Panc1 (cell line): ENCODE results near the gene MCEE. TPM values are rescaled to one million over a fixed set of nuclear protein-coding genes. Genes with fewer than 3 reads are reported as not detected.

Experiments used
- ATAC-seq: fragments of 200-7000 bp; cut with Tn5 transposase; 2 replicates; pipeline ENCODE4 v1.9.1; 2020; ENCODE audit warnings: mild to moderate bottlenecking, moderate library complexity
- BruUV-seq: library from RNA; stranded (reverse); fragments of 400-500 nt; replicated peaks from 2 replicates; lab custom pipeline; 2021; lab: Mats Ljungman, UMichigan
- CTCF ChIA-PET: fragments of 300-600 bp; sonication (Branson Sonifier 250); formaldehyde crosslinking; loops from one replicate; lab custom pipeline; 2022; ENCODE audit warnings: antibody characterized with exemption; lab: Charles Lee
- POLR2A ChIA-PET: fragments of 300-600 bp; sonication (Branson Sonifier 250); formaldehyde crosslinking; loops from one replicate; lab custom pipeline; 2022; ENCODE audit warnings: antibody characterized with exemption; lab: Charles Lee
- DNase-seq: peaks from one replicate; pipeline ENCODE4 v3.0.0-alpha.2; 2010; ENCODE audit warnings: low read depth, low spot score
- H3K27ac ChIP-seq: 2 replicates; pipeline ENCODE4 v1.5.1; 2011; ENCODE audit warnings: mild to moderate bottlenecking, low read length, inconsistent platforms
- H3K27me3 ChIP-seq: fragments of 200-500 bp; sonication (Bioruptor generic); 2 replicates; pipeline ENCODE4 v1.6.0; 2014; ENCODE audit warnings: low read length, inconsistent platforms; ENCODE audit not compliant: control insufficient read depth, insufficient read depth
- H3K36me3 ChIP-seq: fragments of 200-500 bp; sonication (Bioruptor generic); 2 replicates; pipeline ENCODE4 v1.5.1; 2014; ENCODE audit warnings: inconsistent platforms, mild to moderate bottlenecking, low read length, moderate library complexity; ENCODE audit not compliant: control insufficient read depth, insufficient read depth
- H3K4me1 ChIP-seq: 2 replicates; pipeline ENCODE4 v1.5.1; 2011; ENCODE audit warnings: inconsistent platforms, mild to moderate bottlenecking, low read length, moderate library complexity; ENCODE audit not compliant: control insufficient read depth, insufficient read depth
- H3K4me3 ChIP-seq, 2 experiments: 2 replicates each; pipeline ENCODE4 v1.5.1; 2011 to 2012; ENCODE audit warnings: low read depth in 2 of 2, low read length in 2 of 2, mild to moderate bottlenecking in 2 of 2, inconsistent platforms in 1 of 2, moderate library complexity in 1 of 2
- H3K9me3 ChIP-seq: fragments of 200-500 bp; sonication (Bioruptor generic); 2 replicates; pipeline ENCODE4 v1.5.1; 2014; ENCODE audit warnings: low read depth, mild to moderate bottlenecking, inconsistent platforms, low read length, moderate library complexity; ENCODE audit not compliant: control insufficient read depth, insufficient read depth
- CTCF ChIP-seq: fragments of 450-650 bp; IDR thresholded peaks from 2 replicates; pipeline ENCODE4 v1.5.1; 2017; ENCODE audit warnings: mild to moderate bottlenecking
- POLR2AphosphoS5 ChIP-seq: IDR thresholded peaks from 2 replicates; pipeline ENCODE4 v1.6.1; 2012; ENCODE audit warnings: mild to moderate bottlenecking, low read depth, low read length, moderate library complexity
- REST ChIP-seq, 2 experiments: IDR thresholded peaks; 2 replicates each; pipeline ENCODE4 v1.6.1; 2011 to 2012; ENCODE audit warnings: low read depth in 2 of 2, control low read depth in 1 of 2, low read length in 1 of 2, mild to moderate bottlenecking in 1 of 2, moderate library complexity in 1 of 2; ENCODE audit not compliant: insufficient read depth in 1 of 2
- SIN3A ChIP-seq: IDR thresholded peaks from 2 replicates; pipeline ENCODE4 v1.6.1; 2012; ENCODE audit warnings: low read depth, mild to moderate bottlenecking, low read length, moderate library complexity, borderline replicate concordance; ENCODE audit not compliant: insufficient read depth
- TCF7L2 ChIP-seq: IDR thresholded peaks from 2 replicates; pipeline ENCODE4 v1.6.1; 2011; ENCODE audit warnings: mild to moderate bottlenecking, low read depth, low read length, inconsistent platforms
- in situ Hi-C: cut with HindIII; loops from 2 replicates; pipeline ENCODE4 v1.10.0; 2016; ENCODE audit warnings: low sequenced_read_pairs, low pct_unique_long_range_greater_than_20kb
- intact Hi-C: fragments of 100-400 bp; cut with micrococcal nuclease; formaldehyde crosslinking; loops from one replicate; pipeline ENCODE4 v1.10.0; 2022; ENCODE audit not compliant: unreplicated experiment
- total RNA-seq: library from RNA; stranded (reverse); gene quantifications from one replicate; pipeline ENCODE4 v1.2.1, GENCODE V29; 2021; ENCODE audit not compliant: unreplicated experiment

Gene MCEE
- total RNA-seq, 1 experiment from 2014 or later = 4.8 TPM

- in situ Hi-C loops = no loop called here
- H3K27ac ChIP-seq = no peak overlapping the region
- CTCF ChIA-PET = no interaction called here
These were observed 44.2 kb upstream of the MCEE start for GRCh38 chr2:71174207-71174606.

GRCh38 chr2:71173096-71173495, 43.1 kb upstream of the MCEE start:
- no TSS peak for BruUV-seq

More at GRCh38 chr2:71174207-71174606, 44.2 kb upstream of the MCEE start:
- DNase-seq = no peak
- intact Hi-C loops = no loop called here
- Histone ChIP-seq H3K4me1 (no peaks in the 10 kb centered on the region), H3K27me3 (no peaks in the 10 kb centered on the region), H3K4me3 (no peak overlapping the region), H3K9me3 (no peaks in the 10 kb centered on the region), H3K36me3 (no peaks in the 10 kb centered on the region)
- BruUV-seq = no TSS peak
- ATAC-seq = no peak
- TF ChIP-seq CTCF = no peak
- TF ChIP-seq SIN3A = no peak
- TF ChIP-seq POLR2AphosphoS5 = no peak
- no peak for TF ChIP-seq TCF7L2
- TF ChIP-seq REST (IDR thresholded peaks at IDR 0.05; ENCODE audit: insufficient read depth in 1 of 2, low read depth in 2 of 2, low read length in 1 of 2) = no peak
- POLR2A ChIA-PET = no interaction called here

More at GRCh38 chr2:71173096-71173495, 43.1 kb upstream of the MCEE start:
- DNase-seq (no peak), ATAC-seq (no peak)
- ChIA-PET POLR2A (no interaction called here), CTCF (no interaction called here)
- intact Hi-C loops = no loop called here
- Histone ChIP-seq H3K27me3 (no peaks in the 10 kb centered on the region), H3K9me3 (no peaks in the 10 kb centered on the region), H3K36me3 (no peaks in the 10 kb centered on the region), H3K4me3 (no peak overlapping the region), H3K4me1 (no peaks in the 10 kb centered on the region), H3K27ac (no peak overlapping the region)
- in situ Hi-C loops = no loop called here
- TF ChIP-seq SIN3A = no peak
- TF ChIP-seq TCF7L2 = no peak
- TF ChIP-seq POLR2AphosphoS5 = no peak
- TF ChIP-seq CTCF = no peak
- TF ChIP-seq REST (IDR thresholded peaks at IDR 0.05; ENCODE audit: insufficient read depth in 1 of 2, low read depth in 2 of 2, low read length in 1 of 2) = no peak
